Upper lobe of left lung (tissue), 4 donors: ENCODE measurements around the gene GORASP1.

Source experiments
- EP300 ChIP-seq, 4 donors: sonication (generic); formaldehyde crosslinking; IDR thresholded peaks; one replicate each; pipeline ENCODE4 v1.5.1; 2017; ENCODE audit warnings: antibody characterized with exemption in 4 of 4, control low read depth in 2 of 4
- POLR2A ChIP-seq, 4 donors: fragments of 450-650 bp; IDR thresholded peaks; one replicate each; pipeline ENCODE4 v1.5.1; 2016 to 2017; ENCODE audit warnings: antibody characterized with exemption in 4 of 4, mild to moderate bottlenecking in 2 of 4
- TF ChIP-seq, protein P1 (sequence below), 6 experiments: fragments of 450-650 bp in 4 of 6; fragments of 200-600 bp in 2 of 6; sonication (generic) in 2 of 6; IDR thresholded peaks; one replicate each; pipeline ENCODE4 v1.5.1; 2016 to 2019; ENCODE audit warnings: antibody characterized with exemption in 6 of 6

GRCh38 chr3:39127269-39127907 is 20.0 kb upstream of the GORASP1 start:
- TF ChIP-seq EP300 (IDR thresholded peaks at IDR 0.05) = no peak
- TF ChIP-seq, protein P1, sequence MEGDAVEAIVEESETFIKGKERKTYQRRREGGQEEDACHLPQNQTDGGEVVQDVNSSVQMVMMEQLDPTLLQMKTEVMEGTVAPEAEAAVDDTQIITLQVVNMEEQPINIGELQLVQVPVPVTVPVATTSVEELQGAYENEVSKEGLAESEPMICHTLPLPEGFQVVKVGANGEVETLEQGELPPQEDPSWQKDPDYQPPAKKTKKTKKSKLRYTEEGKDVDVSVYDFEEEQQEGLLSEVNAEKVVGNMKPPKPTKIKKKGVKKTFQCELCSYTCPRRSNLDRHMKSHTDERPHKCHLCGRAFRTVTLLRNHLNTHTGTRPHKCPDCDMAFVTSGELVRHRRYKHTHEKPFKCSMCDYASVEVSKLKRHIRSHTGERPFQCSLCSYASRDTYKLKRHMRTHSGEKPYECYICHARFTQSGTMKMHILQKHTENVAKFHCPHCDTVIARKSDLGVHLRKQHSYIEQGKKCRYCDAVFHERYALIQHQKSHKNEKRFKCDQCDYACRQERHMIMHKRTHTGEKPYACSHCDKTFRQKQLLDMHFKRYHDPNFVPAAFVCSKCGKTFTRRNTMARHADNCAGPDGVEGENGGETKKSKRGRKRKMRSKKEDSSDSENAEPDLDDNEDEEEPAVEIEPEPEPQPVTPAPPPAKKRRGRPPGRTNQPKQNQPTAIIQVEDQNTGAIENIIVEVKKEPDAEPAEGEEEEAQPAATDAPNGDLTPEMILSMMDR (IDR thresholded peaks at IDR 0.05) = no peak
- TF ChIP-seq POLR2A (IDR thresholded peaks at IDR 0.05) = no peak
